ENCODE data around the gene ZSCAN12. TPM values are rescaled to one million over a fixed set of nuclear protein-coding genes. Genes with fewer than 3 reads are reported as not detected.
"Not testable (repeated sequence)": the region's sequence is repeated elsewhere in the genome, so short reads cannot be mapped to it uniquely, and the experiment has no call there.

The ZSCAN12 gene
- 10.2 and 10.5 TPM in 2 replicates for total RNA-seq (2014; rRNA removed; shearing (Covaris generic))
- total RNA-seq (2022), result 8.4 and 11.0 TPM in 2 replicates
- Bru-seq, nascent RNA, result percentile 86 among the genes with signal in this experiment
- BruChase-seq, experiment 1, labeled RNA remaining after a 6-hour chase, result percentile 70 among the genes with signal in this experiment
- BruChase-seq, experiment 2, labeled RNA remaining after a 2-hour chase, result percentile 77 among the genes with signal in this experiment
- long read RNA-seq, partial matches to known transcripts, result 1 of 7 reads
- long read RNA-seq, other reads (novel, unspliced or antisense), result 3 of 7 reads

GRCh38 chr6:28399350-28400121 is at the start of gene ZSCAN12:
Gene ZSCAN12 (minus strand): TSS chr6:28399747. CDS start chr6:28398405, 1,342 bp downstream.
- ChIA-PET POLR2A (interaction anchor here (1.1 to 1.4 kb wide), 2 partner anchors 118 to 132 kb away, joined by 3 read pairs; partner anchors contain the start of genes PGBD1 and ZSCAN26), CTCF (ENCODE audit: unreplicated experiment) (no interaction called here)
- Histone ChIP-seq H3K4me1 (ENCODE audit: insufficient read depth, low read length, poor library complexity, severe bottlenecking) (peaks cover 39% of the 10 kb centered on the region), H3K9me2 (ENCODE audit: insufficient read depth, low read length) (no peaks in the 10 kb centered on the region), H3K79me2 (ENCODE audit: insufficient read depth, low read depth, low read length) (peaks cover 44% of the 10 kb centered on the region), H2AFZ (ENCODE audit: low read length) (peak within 1 kb of the TSS; percentile 99), H3K36me3 (ENCODE audit: insufficient read depth, low read length) (peaks cover 36% of the 10 kb centered on the region), H4K20me1 (ENCODE audit: insufficient read depth, low read length) (no peaks in the 10 kb centered on the region; the same call in 1 of the 2 replicates), H3K27ac (ENCODE audit: low read depth, low read length, poor library complexity, severe bottlenecking) (peak within 1 kb of the TSS; percentile 80), H3K9me3 (ENCODE audit: low read length) (peaks cover 7% of the 10 kb centered on the region; the same call in 1 of the 2 replicates), H3K4me3 (ENCODE audit: low read depth, low read length, poor library complexity, severe bottlenecking) (peak within 1 kb of the TSS; percentile 88), H3K4me2 (ENCODE audit: low read length) (peak within 1 kb of the TSS; percentile 90)
- peak; percentile 94 for DNase-seq (ENCODE audit: low spot score)
- TSS peak; percentile 85 for BruUV-seq (replicated peaks)
- TF ChIP-seq EZH2phosphoT487 (IDR thresholded peaks at IDR 0.05; ENCODE audit: borderline replicate concordance, low read depth, low read length) (no peak), CTCF (conservative IDR thresholded peaks at IDR 0.05; ENCODE audit: low read length) (peak; percentile 77)
- intact Hi-C loops (cut with micrococcal nuclease; ENCODE audit: unreplicated experiment), result loop anchor here (1.0 to 5.0 kb wide), 6 partner anchors 49 to 583 kb away; partner anchors contain the start of genes PGBD1, ZKSCAN4 and ZKSCAN8

- Histone ChIP-seq H3K27ac (ENCODE audit: low read depth, low read length, poor library complexity, severe bottlenecking) (no peak overlapping the region), H3K4me3 (ENCODE audit: low read depth, low read length, poor library complexity, severe bottlenecking) (no peak overlapping the region), H3K9me3 (ENCODE audit: low read length) (0 out of 2 replicates have a peak, but pooled peaks cover 6% of the 10 kb centered on the region), H3K4me2 (ENCODE audit: low read length) (no peak overlapping the region), H4K20me1 (ENCODE audit: insufficient read depth, low read length) (no peaks in the 10 kb centered on the region), H3K9me2 (ENCODE audit: insufficient read depth, low read length) (no peaks in the 10 kb centered on the region; the same call in 1 of the 2 replicates), H3K4me1 (ENCODE audit: insufficient read depth, low read length, poor library complexity, severe bottlenecking) (no peaks in the 10 kb centered on the region), H2AFZ (ENCODE audit: low read length) (no peak overlapping the region), H3K36me3 (ENCODE audit: insufficient read depth, low read length) (no peaks in the 10 kb centered on the region), H3K79me2 (ENCODE audit: insufficient read depth, low read depth, low read length) (no peaks in the 10 kb centered on the region)
- DNase-seq (ENCODE audit: low spot score), result no peak
- intact Hi-C loops (cut with micrococcal nuclease; ENCODE audit: unreplicated experiment), result no loop called here
- no TSS peak for BruUV-seq (replicated peaks)
- ChIA-PET CTCF (ENCODE audit: unreplicated experiment) (no interaction called here), POLR2A (interaction anchor here (0.9 kb wide), 1 partner anchor 26 kb away, joined by 3 read pairs; no protein-coding TSS in a partner anchor)
- TF ChIP-seq EZH2phosphoT487 (IDR thresholded peaks at IDR 0.05; ENCODE audit: borderline replicate concordance, low read depth, low read length) (no peak), CTCF (conservative IDR thresholded peaks at IDR 0.05; ENCODE audit: low read length) (no peak)
Observed at GRCh38 chr6:28449056-28449455, 49.5 kb upstream of the ZSCAN12 start.

GRCh38 chr6:28447512-28447906 is 48.0 kb upstream of the ZSCAN12 start:
- H3K4me2 ChIP-seq (ENCODE audit: low read length); H3K79me2 ChIP-seq (ENCODE audit: insufficient read depth, low read depth, low read length); H3K4me3 ChIP-seq (ENCODE audit: low read depth, low read length, poor library complexity, severe bottlenecking); intact Hi-C loops (cut with micrococcal nuclease; ENCODE audit: unreplicated experiment); H3K27ac ChIP-seq (ENCODE audit: low read depth, low read length, poor library complexity, severe bottlenecking); BruUV-seq (replicated peaks); H3K9me3 ChIP-seq (ENCODE audit: low read length); CTCF ChIA-PET (ENCODE audit: unreplicated experiment); POLR2A ChIA-PET; H2AFZ ChIP-seq (ENCODE audit: low read length); H4K20me1 ChIP-seq (ENCODE audit: insufficient read depth, low read length); H3K36me3 ChIP-seq (ENCODE audit: insufficient read depth, low read length); DNase-seq (ENCODE audit: low spot score); H3K9me2 ChIP-seq (ENCODE audit: insufficient read depth, low read length); H3K4me1 ChIP-seq (ENCODE audit: insufficient read depth, low read length, poor library complexity, severe bottlenecking): not testable (repeated sequence)
